GM21526 (cell line): Measurements from ENCODE around the gene PLCL1.

ENCODE experiments used
- ATAC-seq: cut with Tn5 transposase; IDR thresholded peaks from one replicate; pipeline ENCODE4 v1.9.1; 2021; ENCODE audit warnings: moderate library complexity; ENCODE audit not compliant: unreplicated experiment, low FRiP score

The PLCL1 gene

DNA sequence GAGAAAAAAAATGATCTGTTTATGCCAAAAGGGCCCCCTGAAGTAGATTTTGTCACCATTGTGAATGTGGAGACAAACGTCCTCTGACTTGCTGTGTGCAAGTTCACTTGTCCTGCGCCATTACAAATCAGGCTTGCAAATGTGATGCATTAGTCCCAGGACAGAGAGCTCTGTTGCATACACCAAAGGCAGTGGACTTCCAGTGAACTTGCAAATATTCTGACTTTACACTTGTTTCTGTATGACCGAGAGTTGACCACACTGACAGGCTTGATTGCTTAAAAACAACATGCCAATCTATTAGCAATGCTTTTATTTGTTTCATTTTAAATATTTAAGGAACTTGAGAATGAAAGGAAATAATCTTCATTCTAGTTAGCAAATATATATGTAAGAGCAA, 293.2 kb downstream of the PLCL1 start:
- no peak for ATAC-seq

- no peak for ATAC-seq
Measured at GRCh38 chr2:198098386-198098785, 294.0 kb downstream of the PLCL1 start.

- no peak for ATAC-seq
Measured at GRCh38 chr2:198098918-198099317, 294.5 kb downstream of the PLCL1 start.

DNA sequence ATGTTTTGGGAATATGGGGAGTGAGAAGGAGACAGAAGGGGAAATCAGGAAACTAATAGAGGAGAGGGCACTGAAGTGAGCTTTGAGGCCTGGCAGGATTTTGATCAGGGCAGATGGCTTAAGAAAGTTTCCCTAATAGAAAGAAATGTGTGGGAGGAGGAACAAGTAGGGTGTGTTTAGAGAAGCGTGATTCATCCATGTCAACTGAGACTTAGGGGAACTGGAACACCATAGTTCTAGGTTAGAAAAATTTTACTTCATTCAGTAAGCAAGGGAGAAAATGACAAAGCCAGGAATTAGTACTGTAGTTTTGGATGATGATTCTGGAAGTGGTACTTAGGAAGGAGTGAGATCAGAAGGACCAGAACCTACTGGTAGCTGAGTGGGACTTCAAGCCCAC, 296.0 kb downstream of the PLCL1 start:
- ATAC-seq, result no peak

- no peak for ATAC-seq
Measured at GRCh38 chr2:198101688-198102087, 297.3 kb downstream of the PLCL1 start.

DNA sequence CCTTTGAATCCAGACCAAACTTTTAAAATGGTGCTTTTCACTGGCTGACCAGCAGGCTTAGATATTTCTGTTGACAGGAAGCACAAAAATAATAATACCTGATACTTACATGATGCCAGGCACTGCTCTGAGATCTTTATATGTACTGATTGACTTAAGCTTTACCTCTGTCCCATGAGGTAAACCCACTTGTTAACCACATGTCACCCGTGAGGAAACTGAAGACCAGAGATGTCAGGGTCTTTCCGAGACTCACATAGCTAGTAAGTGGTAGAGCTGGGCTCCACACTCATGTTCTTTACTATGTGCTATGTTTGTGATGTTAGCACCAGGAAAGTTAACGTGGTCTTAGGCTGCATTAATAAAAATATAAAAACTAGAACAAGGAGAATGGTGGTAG, 297.7 kb downstream of the PLCL1 start:
- ATAC-seq, result no peak

DNA sequence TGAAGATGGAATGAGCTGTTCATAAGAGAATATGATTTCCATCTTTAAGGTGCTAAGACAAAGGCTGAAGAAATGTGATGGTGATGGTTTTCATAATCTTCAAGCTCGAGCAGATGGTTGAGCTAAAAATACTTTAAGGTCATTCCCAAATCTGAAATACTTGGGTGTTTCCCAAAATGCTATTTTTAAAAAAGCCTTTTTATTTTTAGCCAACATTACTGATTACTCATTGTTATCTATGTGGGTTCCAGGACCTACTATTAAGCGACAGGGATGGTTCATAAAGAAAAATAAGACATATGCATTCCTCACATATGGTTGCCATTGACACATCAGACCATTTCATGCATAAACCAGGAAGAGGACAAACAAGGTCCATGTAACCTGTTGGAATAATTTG, 298.5 kb downstream of the PLCL1 start:
- no peak for ATAC-seq

- no peak for ATAC-seq
Measured at GRCh38 chr2:198106621-198107385, 302.4 kb downstream of the PLCL1 start.

GRCh38 chr2:198113316-198113715, 308.9 kb downstream of the PLCL1 start:
- no peak for ATAC-seq

DNA sequence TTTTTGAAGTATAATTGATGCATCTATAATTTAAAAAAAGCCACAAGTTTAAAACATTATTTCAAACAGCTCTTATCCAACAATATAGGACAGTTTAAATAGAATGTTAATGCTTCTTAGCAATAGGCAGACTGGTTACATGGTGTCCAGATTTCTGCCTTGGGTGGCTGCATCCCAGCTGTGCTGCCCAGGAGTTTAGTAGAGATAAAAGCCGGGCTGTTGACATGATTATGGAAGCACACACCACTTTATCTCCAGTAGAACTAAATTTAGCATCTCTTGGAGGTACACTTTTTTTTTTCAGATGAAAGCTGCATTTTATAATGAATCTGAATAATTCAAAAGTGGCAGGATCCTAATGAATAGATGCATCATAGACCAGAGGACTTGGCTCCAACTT, 309.7 kb downstream of the PLCL1 start:
- ATAC-seq, result no peak

DNA sequence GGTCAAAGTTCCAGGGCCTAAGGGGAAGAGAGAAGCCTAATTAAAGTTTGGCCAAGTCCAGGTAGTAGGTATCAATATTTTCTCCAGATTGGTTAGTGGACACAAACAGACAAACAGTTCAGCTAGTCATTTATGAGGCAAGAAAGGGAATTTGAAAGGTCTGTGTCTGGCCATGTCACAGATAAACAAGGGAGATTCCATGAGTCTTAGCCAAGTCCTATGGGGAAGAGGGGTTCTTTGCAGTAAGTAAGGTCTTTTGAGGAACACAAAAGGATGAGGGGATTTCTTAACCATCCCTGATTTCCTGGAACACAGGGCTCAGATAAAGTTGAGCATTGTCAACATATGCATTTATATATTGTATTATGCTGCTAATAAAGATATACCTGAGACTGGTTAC, 310.8 kb downstream of the PLCL1 start:
- no peak for ATAC-seq

GRCh38 chr2:198116756-198117155, 312.4 kb downstream of the PLCL1 start:
- ATAC-seq, result no peak

DNA sequence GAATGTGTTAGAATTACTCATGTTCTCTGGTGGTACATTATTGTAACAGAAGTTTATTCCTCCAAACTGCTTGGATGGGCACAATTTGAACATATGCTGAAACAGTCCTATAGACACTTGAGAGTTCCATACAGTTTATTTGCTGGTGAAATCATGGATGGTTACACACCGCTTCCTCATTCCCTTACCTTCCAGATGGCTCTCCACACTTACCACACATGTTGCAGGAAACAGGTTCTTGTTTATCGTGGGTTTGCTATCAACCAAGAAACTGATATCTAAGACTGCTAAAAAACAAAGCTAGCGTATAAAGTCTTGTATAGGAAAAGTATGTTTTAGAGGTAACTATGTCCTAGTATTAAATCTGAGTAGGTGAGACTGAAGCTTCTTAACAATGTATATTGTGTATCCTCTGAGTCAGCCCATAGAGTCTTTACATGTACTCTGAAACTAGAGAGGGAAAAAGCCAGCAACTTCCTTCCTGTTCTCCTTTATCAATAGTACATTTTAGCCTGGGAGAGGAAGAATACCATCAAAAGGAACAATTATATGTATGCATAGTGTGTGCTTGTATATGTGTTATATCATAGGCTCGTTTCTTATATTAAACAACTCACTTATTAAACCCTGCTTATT, 313.1 kb downstream of the PLCL1 start:
- ATAC-seq, result no peak

DNA sequence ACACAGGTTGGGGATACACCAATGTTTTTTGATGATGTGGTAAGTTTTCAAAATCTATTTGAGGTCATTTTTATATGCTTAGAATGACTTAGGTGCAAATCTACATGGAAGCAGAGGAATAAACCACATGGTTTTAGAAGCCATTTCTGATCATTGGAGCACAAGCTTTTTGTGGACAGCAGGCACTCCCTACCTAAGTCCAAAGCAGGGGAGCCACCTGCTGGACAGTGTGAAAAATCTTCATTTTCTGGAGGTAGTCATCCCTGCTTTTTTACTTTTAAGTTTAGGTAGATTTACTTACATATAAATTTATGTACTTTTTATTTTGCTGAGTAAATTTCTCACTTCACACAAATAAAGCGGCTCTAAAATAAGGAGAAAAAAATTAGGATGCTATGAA, 323.2 kb downstream of the PLCL1 start:
- ATAC-seq, result peak; percentile 77

DNA sequence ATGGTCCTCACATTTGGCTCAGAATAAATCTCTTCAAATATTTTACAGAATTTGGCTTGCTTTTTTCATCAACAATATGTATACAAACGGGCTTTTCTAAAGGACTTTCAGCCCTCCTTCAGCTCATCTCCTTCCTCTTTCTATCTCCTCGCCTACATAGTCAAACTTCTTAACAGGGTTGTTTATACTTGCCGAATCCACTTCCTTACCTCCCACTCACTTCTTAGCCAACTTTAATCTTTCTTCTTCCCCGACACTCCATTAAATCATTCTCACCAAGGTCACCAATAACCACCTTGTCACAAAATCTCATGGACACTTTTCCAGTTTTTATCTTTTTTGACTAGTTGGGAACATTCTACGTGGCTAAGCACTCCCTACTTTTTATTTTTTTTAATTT, 325.2 kb downstream of the PLCL1 start:
- no peak for ATAC-seq

DNA sequence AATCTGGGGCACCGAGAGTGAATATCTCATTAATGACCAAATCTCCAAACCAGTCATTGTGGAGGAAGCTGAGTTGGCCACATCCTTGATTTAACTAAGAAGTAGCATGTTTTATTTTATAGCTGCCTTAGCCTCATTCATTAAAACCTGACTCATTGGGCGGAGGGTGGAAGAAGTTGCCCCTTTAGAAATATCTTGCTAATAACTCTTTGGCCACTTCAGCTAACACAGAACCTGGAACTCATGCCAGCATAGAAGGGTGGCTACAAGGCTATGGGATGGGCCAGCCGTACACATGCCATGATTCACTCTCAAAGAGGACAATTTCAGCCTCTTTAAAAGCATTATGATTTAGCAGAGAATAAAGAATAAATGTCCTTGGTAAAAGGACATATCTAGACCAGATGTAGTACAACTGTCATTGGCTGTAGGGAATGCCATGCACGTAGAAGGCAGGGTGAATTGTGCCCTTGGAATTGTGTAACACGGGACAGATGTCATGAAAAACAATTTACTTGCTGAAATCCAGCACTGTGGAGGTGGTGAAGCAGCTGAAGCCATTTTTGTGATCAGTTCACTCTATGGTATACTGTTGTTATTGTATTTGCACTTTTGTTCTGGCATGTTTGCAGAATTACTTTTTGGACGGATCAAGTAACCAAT, 330.0 kb downstream of the PLCL1 start:
- ATAC-seq, result no peak

GRCh38 chr2:198135481-198135934, 331.1 kb downstream of the PLCL1 start:
- no peak for ATAC-seq

DNA sequence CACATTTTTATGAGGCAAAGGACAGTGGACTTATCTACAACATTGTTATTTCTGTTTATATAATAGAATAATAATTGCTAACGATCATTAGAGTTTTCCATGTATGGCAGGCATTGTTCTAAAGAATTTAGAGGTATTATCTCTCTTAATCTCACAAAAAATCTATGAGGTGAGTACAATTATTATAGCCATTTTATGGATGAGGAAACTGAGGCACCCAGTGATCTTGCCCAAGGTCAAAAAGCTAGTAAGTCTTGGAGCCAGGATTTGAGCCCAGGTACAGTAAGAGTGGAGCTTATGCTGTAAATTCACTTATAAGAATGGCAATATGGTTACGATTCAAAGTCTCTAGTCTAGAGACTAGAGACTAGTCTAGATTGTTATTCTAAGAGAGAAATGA, 331.7 kb downstream of the PLCL1 start:
- no peak for ATAC-seq

- ATAC-seq, result no peak
Measured at GRCh38 chr2:198137733-198138132, 333.3 kb downstream of the PLCL1 start.

GRCh38 chr2:198141726-198142125, 337.3 kb downstream of the PLCL1 start:
- no peak for ATAC-seq

GRCh38 chr2:198143156-198143555, 338.8 kb downstream of the PLCL1 start:
- ATAC-seq, result no peak

DNA sequence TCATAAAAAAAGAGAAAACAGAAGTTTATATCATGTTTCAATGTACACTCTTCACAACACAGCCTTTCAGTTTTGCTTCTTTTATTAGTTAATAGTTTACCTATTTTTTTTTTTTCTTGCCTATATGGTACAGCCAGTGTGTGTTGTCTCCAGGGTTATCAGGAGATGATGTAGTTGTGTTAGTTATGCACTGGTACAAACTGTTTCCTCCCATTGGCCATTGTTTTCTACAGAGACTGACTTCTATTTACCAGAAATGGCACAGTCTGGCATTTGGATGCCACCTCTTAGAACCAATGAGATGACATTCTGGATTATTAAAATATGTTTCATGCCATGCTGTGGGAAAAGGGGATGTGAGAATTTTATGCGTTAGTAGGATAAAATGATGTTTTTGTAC, 339.4 kb downstream of the PLCL1 start:
- ATAC-seq, result no peak
